Activated effector memory CD4-positive, alpha-beta T cell treated with anti-CD3 and anti-CD28 coated beads, Interleukin-2, amount 50 U/mL, for 16 hours (primary cell): ENCODE data around the gene KCNA10.
"Not testable (repeated sequence)": the region's sequence is repeated elsewhere in the genome, so short reads cannot be mapped to it uniquely, and the experiment has no call there.

Source experiments
- DNase-seq: peaks from one replicate; pipeline ENCODE4 v3.0.0-alpha.2; 2020

The KCNA10 gene

GRCh38 chr1:110529011-110529410 is 10.0 kb upstream of the KCNA10 start:
- DNase-seq = no peak

DNA sequence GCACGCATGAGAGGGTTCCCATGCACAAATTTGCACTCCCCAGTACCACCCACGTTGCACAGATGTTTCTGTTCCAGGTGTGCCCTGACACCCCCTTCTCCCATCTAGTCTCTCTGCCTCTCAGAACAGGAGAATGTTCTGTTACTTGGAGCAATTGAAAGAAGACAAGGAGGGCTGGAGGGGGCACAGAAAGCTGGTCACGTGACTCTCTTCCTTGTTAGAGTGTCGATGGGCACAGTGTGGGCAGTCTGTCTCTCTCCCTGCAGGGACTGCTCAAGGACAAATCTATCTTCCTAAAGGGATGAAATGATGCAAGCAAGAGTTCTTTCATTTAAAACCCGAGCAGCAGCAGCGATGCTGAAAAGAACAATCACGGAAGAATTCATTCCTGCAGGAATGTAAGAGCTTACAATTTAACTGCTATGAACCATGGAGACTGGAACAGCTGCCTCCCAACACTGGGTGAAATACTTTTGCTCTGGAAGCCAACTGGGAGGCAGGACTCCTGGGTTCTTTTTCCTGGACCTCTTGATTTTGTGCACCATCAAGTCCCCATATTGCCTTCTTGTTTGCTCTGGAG is 7.3 kb upstream of the KCNA10 start:
- no peak for DNase-seq

DNA sequence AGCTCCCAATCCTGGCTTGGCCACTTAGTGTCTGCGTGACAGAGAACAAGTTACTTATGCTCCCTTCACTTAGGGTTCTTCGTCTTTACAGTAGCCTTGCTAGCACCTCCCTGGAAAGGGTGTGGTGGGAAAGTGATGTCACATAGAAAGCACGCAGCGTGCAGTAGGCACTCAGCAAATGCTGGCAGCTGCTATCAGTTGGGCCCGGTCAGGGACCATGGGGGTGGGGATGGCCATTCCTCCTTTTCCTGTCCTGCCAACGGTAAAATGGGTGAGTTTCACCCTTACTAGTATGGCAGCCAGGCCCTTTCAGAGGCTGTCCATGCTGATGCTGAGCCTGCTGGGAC is 6.2 kb upstream of the KCNA10 start:
- DNase-seq = no peak

GRCh38 chr1:110524311-110525248 is 5.6 kb upstream of the KCNA10 start:
- peak; percentile 81 for DNase-seq

GRCh38 chr1:110523011-110523410 is 4.0 kb upstream of the KCNA10 start:
- no peak for DNase-seq

GRCh38 chr1:110522560-110522959 is 3.6 kb upstream of the KCNA10 start:
- DNase-seq = no peak

GRCh38 chr1:110520827-110521226 is 1.9 kb upstream of the KCNA10 start:
- no peak for DNase-seq

DNA sequence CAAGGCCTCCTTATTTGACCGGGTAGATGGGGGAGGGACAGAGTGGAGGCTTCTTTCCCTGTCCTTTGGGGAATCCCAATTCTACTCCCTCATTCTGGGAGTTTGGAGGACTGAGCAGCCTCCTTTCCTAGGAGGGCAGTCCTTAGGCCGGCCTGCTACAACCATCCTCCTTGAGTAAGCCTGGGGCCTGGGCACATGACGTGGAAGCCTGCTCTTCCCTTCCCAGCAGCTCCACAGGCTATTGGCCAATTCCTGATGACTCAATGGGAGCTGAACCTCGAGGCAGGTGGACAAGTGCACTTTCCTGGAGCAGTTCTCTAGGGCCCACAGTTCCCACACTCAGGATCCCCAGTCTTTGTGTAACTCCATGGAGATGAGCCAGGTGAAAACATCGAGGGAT is 3.1 kb downstream of the KCNA10 start:
- DNase-seq = no peak

DNA sequence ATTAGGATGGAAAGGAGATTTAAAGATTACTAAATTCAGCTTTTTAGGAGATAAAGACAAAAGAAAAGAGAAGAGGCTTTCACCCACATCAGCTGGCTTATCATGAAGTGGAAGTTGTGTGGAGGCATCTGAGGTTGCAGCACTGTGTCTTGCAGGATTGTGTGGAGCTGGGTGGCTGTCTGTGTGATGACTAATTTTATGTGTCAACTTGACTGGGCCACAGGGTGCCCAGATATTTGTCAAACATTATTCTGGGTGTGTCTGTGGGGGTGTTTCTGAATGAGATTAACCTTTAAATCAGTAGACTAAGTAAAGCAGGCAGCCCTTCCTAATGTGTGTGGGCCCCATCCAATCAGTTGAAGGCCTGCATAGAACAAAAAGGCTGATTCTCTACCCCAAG is 3.9 kb downstream of the KCNA10 start:
- no peak for DNase-seq

DNA sequence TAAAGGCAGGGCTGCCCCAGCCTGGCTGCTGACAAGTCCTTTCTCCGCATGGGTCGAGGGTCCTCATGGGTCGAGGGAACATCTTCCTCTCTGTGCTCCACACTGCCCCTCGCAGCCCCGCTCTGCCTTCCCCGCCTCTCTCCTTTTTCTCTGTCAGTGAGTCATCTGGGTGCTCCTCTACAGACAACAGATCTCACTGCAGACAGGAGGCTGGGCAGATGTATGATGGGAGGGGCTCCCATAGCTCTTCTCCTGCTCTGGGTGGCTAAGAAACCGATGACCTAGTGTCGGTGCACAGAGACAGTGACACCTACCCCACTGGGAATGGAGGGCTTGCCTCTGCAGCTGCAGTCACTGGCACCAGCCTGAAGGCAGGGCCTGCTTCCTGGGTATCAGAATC is 5.5 kb downstream of the KCNA10 start:
- DNase-seq = no peak

GRCh38 chr1:110511436-110511835 is 7.5 kb downstream of the KCNA10 start:
- DNase-seq = no peak

DNA sequence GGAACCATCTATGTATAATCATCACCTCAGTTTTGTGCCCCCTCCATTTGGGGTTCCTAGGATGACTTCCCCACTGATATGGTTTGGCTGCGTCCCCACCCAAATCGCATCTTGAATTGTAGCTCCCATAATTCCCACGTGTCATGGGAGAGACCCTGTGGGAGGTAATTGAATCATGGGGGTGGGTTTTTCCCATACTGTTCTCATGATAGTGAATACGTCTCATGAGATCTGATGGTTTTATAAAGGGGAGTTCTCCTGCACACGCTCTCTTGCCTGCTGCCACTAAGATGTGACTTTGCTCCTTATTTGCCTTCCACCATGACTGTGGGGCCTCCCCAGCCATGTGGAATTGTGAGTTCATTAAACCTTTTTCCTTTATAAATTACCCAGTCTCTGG is 8.1 kb downstream of the KCNA10 start:
- not testable (repeated sequence) for DNase-seq

DNA sequence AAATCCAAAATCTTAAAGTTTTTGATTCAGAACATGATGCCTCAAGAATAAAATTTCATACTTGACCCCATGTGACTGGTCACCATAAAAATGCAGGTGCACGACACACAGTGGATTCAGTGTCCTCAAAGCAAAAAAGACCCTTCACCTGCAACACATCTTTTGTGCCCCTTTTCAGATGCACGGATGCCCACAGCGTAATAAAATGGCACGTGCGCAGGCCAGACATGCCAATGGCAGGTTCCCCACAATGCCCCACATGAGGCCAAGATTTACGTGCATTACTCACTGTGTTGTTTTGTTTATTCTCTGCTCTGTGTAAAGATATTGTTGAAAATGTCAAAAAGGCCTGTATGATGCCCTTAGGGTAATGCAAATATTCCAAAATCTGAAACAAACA is 9.3 kb downstream of the KCNA10 start:
- DNase-seq = no peak

- DNase-seq = no peak
Measured at GRCh38 chr1:110508028-110508940, 10.7 kb downstream of the KCNA10 start.

GRCh38 chr1:110506541-110506940 is 12.4 kb downstream of the KCNA10 start:
- DNase-seq = no peak

DNA sequence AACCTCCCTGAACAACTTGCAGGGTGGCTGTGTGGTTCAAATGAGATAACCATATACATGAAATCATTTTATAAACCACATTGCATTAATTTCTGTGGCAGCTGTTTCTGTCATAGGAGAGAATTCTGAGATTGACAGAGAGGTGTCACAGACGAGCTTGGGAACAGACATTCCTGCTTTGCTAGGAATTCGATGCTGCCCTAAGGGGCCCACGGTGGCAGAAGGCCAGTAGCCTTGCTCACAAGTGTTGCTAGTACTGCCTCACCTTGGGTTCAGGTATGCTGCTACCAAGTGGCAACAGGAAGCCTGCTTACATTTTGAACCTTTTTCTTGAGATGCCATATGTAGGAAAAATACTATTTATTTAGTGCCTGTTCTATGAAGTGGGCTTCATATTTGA is 13.4 kb downstream of the KCNA10 start:
- no peak for DNase-seq

GRCh38 chr1:110504226-110504625 is 14.7 kb downstream of the KCNA10 start:
- no peak for DNase-seq

GRCh38 chr1:110503471-110503870 is 15.5 kb downstream of the KCNA10 start:
- no peak for DNase-seq

- no peak for DNase-seq
Measured at GRCh38 chr1:110502402-110503151, 16.4 kb downstream of the KCNA10 start.

GRCh38 chr1:110501488-110502132 is 17.4 kb downstream of the KCNA10 start:
- DNase-seq = no peak

- no peak for DNase-seq
Measured at GRCh38 chr1:110498270-110498669, 20.7 kb downstream of the KCNA10 start.

GRCh38 chr1:110495926-110496600 is 22.9 kb downstream of the KCNA10 start:
- DNase-seq = peak; percentile 89
